ENCODE results near the gene CNTN4. TPM values are rescaled to one million over a fixed set of nuclear protein-coding genes. Genes with fewer than 3 reads are reported as not detected.

The CNTN4 gene
- total RNA-seq, 1 experiment from 2014 or later: 51.3 TPM

- no peaks in the 10 kb centered on the region for H3K27me3 Mint-ChIP-seq (ENCODE audit: insufficient read depth, unreplicated experiment)
- H3K4me1 Mint-ChIP-seq (ENCODE audit: low read depth, unreplicated experiment): no peaks in the 10 kb centered on the region
- intact Hi-C loops (cut with micrococcal nuclease; ENCODE audit: unreplicated experiment): no loop called here
- no peaks in the 10 kb centered on the region for H3K4me1 ChIP-seq
- BruUV-seq (replicated peaks): no TSS peak
- no peak overlapping the region for H3K4me3 ChIP-seq (ENCODE audit: low read depth, low read length)
- H3K9me3 Mint-ChIP-seq (ENCODE audit: unreplicated experiment): no peaks in the 10 kb centered on the region
- peaks cover 10% of the 10 kb centered on the region for H3K36me3 Mint-ChIP-seq (ENCODE audit: insufficient read depth, unreplicated experiment)
- no peaks in the 10 kb centered on the region for H3K9me3 ChIP-seq
- H3K36me3 ChIP-seq (ENCODE audit: control insufficient read depth, insufficient read depth, low read length): no peaks in the 10 kb centered on the region
- ChIA-PET POLR2A (no interaction called here), CTCF (no interaction called here)
- TF ChIP-seq, protein P1, sequence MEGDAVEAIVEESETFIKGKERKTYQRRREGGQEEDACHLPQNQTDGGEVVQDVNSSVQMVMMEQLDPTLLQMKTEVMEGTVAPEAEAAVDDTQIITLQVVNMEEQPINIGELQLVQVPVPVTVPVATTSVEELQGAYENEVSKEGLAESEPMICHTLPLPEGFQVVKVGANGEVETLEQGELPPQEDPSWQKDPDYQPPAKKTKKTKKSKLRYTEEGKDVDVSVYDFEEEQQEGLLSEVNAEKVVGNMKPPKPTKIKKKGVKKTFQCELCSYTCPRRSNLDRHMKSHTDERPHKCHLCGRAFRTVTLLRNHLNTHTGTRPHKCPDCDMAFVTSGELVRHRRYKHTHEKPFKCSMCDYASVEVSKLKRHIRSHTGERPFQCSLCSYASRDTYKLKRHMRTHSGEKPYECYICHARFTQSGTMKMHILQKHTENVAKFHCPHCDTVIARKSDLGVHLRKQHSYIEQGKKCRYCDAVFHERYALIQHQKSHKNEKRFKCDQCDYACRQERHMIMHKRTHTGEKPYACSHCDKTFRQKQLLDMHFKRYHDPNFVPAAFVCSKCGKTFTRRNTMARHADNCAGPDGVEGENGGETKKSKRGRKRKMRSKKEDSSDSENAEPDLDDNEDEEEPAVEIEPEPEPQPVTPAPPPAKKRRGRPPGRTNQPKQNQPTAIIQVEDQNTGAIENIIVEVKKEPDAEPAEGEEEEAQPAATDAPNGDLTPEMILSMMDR (IDR thresholded peaks at IDR 0.05; ENCODE audit: insufficient read depth in 1 of 2, low read depth in 1 of 2, low read length in 1 of 2, severe bottlenecking in 1 of 2, unreplicated experiment in 1 of 2): no peak
- DNase-seq: no peak
- H3K27ac Mint-ChIP-seq (ENCODE audit: unreplicated experiment): no peak overlapping the region
- H3K27me3 ChIP-seq (replicated peaks; ENCODE audit: control insufficient read depth, insufficient read depth, low read length): no peaks in the 10 kb centered on the region
- H3K4me3 Mint-ChIP-seq (ENCODE audit: unreplicated experiment): no peak overlapping the region
Observed at GRCh38 chr3:2927259-2927658, 828.6 kb downstream of the CNTN4 start.

DNA sequence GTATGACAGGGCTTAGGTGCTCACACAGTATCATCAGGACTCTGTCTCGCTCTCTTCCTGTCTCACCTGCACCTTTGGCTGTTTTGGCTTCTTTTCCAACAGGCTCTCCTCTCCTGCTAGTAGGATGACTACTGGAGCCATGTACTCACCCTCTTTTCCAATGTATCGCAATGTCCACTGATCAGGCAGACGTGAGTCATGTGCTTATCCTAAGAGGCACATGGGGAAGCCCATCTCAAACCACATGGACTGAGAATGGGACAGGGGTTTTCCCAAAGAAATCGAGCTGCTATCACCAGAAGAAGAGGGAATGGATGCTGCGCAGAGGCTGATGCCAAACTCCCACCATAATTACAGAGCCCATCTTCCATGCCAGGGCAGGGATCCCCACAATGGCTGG lies 830.9 kb downstream of the CNTN4 start:
- BruUV-seq (replicated peaks): no TSS peak
- H3K4me1 Mint-ChIP-seq (ENCODE audit: low read depth, unreplicated experiment): no peaks in the 10 kb centered on the region
- H3K9me3 Mint-ChIP-seq (ENCODE audit: unreplicated experiment): no peaks in the 10 kb centered on the region
- no peak overlapping the region for H3K27ac Mint-ChIP-seq (ENCODE audit: unreplicated experiment)
- ChIA-PET CTCF (no interaction called here), POLR2A (no interaction called here)
- Histone ChIP-seq H3K27me3 (replicated peaks; ENCODE audit: control insufficient read depth, insufficient read depth, low read length) (no peaks in the 10 kb centered on the region), H3K36me3 (ENCODE audit: control insufficient read depth, insufficient read depth, low read length) (no peaks in the 10 kb centered on the region), H3K9me3 (no peaks in the 10 kb centered on the region), H3K4me3 (ENCODE audit: low read depth, low read length) (no peak overlapping the region), H3K4me1 (no peaks in the 10 kb centered on the region)
- no peak overlapping the region for H3K4me3 Mint-ChIP-seq (ENCODE audit: unreplicated experiment)
- peaks cover 19% of the 10 kb centered on the region for H3K36me3 Mint-ChIP-seq (ENCODE audit: insufficient read depth, unreplicated experiment)
- no peak for DNase-seq
- no peaks in the 10 kb centered on the region for H3K27me3 Mint-ChIP-seq (ENCODE audit: insufficient read depth, unreplicated experiment)
- intact Hi-C loops (cut with micrococcal nuclease; ENCODE audit: unreplicated experiment): no loop called here
- TF ChIP-seq, protein P1 (IDR thresholded peaks at IDR 0.05; ENCODE audit: insufficient read depth in 1 of 2, low read depth in 1 of 2, low read length in 1 of 2, severe bottlenecking in 1 of 2, unreplicated experiment in 1 of 2): no peak

GRCh38 chr3:2931265-2931664 lies 832.6 kb downstream of the CNTN4 start:
- Mint-ChIP-seq H3K4me1 (ENCODE audit: low read depth, unreplicated experiment) (no peaks in the 10 kb centered on the region), H3K36me3 (ENCODE audit: insufficient read depth, unreplicated experiment) (peaks cover 19% of the 10 kb centered on the region), H3K27ac (ENCODE audit: unreplicated experiment) (no peak overlapping the region), H3K9me3 (ENCODE audit: unreplicated experiment) (no peaks in the 10 kb centered on the region), H3K27me3 (ENCODE audit: insufficient read depth, unreplicated experiment) (no peaks in the 10 kb centered on the region), H3K4me3 (ENCODE audit: unreplicated experiment) (no peak overlapping the region)
- Histone ChIP-seq H3K4me1 (no peaks in the 10 kb centered on the region), H3K36me3 (ENCODE audit: control insufficient read depth, insufficient read depth, low read length) (no peaks in the 10 kb centered on the region), H3K4me3 (ENCODE audit: low read depth, low read length) (no peak overlapping the region), H3K9me3 (no peaks in the 10 kb centered on the region), H3K27me3 (replicated peaks; ENCODE audit: control insufficient read depth, insufficient read depth, low read length) (no peaks in the 10 kb centered on the region)
- POLR2A ChIA-PET: no interaction called here
- BruUV-seq (replicated peaks): no TSS peak
- TF ChIP-seq, protein P1 (IDR thresholded peaks at IDR 0.05; ENCODE audit: insufficient read depth in 1 of 2, low read depth in 1 of 2, low read length in 1 of 2, severe bottlenecking in 1 of 2, unreplicated experiment in 1 of 2): no peak
- CTCF ChIA-PET: no interaction called here
- intact Hi-C loops (cut with micrococcal nuclease; ENCODE audit: unreplicated experiment): no loop called here
- DNase-seq: no peak
